ENCODE data around the gene RNF138. TPM values are rescaled to one million over a fixed set of nuclear protein-coding genes. Genes with fewer than 3 reads are reported as not detected.
"Not testable (repeated sequence)": the region's sequence is repeated elsewhere in the genome, so short reads cannot be mapped to it uniquely, and the experiment has no call there.

RNF138 gene
- total and polyA plus RNA-seq, 2 experiments from 2014 or later: 58.0 to 89.6 TPM

DNA sequence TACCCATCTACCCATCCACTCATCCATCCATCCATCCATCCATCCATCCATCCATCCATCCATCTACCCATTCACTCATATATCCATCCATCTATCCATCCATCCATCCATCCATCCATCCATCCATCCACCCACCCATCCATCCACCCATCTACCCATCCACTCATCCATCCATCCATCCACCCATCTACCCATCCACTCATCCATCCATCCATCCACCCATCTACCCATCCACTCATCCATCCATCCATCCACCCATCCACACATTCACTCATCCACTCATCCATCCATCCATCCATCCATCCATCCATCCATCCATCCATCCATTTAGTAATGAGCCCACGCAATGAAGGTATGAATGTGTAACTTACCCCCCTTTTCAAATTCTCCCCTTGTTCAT is 85.1 kb downstream of the RNF138 start:
- H3K27ac Mint-ChIP-seq; H3K79me2 ChIP-seq (replicated peaks; ENCODE audit: insufficient read depth); H3K4me1 ChIP-seq (ENCODE audit: insufficient read depth); H3K36me3 ChIP-seq (ENCODE audit: insufficient read depth); DNase-seq (ENCODE audit: low spot score); H3K4me3 Mint-ChIP-seq; H4K20me1 ChIP-seq (replicated peaks; ENCODE audit: insufficient read depth); ATAC-seq; H2AFZ ChIP-seq; H3K9me2 ChIP-seq (ENCODE audit: insufficient read depth); H3K4me1 Mint-ChIP-seq; H3K4me3 ChIP-seq; H3K27me3 ChIP-seq (ENCODE audit: insufficient read depth); H3K4me2 ChIP-seq; H3K27ac ChIP-seq (ENCODE audit: low read depth); H3K36me3 Mint-ChIP-seq (ENCODE audit: low read depth); H3F3A ChIP-seq (replicated peaks; ENCODE audit: low read depth); H3K27me3 Mint-ChIP-seq (ENCODE audit: insufficient read depth, low read depth, poor library complexity); H3K9me3 Mint-ChIP-seq: not testable (repeated sequence)

DNA sequence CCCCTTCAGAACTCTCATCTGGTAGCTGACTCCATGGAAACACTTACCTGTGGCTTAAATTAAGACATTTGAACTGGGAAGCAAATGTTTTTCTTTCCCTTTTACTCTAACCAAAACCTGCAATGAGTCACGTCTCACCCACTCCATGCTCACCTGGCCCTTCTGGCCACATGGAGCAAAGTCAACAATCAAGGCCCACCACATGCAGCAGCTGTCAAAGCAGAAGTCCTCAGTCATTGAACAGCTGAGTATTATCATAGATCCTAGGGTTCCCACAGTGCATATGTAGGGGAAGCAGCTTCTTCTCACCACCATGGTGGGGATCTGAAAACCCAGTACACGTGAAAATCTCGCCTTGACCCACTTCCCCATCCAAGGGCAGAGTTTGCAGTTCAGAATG is 85.9 kb downstream of the RNF138 start:
- Histone ChIP-seq H3K27ac (ENCODE audit: low read depth) (no peak overlapping the region), H3K4me3 (no peak overlapping the region), H3K4me2 (no peak overlapping the region), H3F3A (replicated peaks; ENCODE audit: low read depth) (no peaks in the 10 kb centered on the region), H3K4me1 (ENCODE audit: insufficient read depth) (no peaks in the 10 kb centered on the region), H3K9me2 (ENCODE audit: insufficient read depth) (no peaks in the 10 kb centered on the region), H3K36me3 (ENCODE audit: insufficient read depth) (no peaks in the 10 kb centered on the region), H3K79me2 (replicated peaks; ENCODE audit: insufficient read depth) (no peaks in the 10 kb centered on the region), H4K20me1 (replicated peaks; ENCODE audit: insufficient read depth) (no peaks in the 10 kb centered on the region), H2AFZ (no peak overlapping the region), H3K27me3 (ENCODE audit: insufficient read depth) (no peaks in the 10 kb centered on the region)
- no peak overlapping the region for H3K4me3 Mint-ChIP-seq
- DNase-seq (ENCODE audit: low spot score): no peak
- H3K36me3 Mint-ChIP-seq (ENCODE audit: low read depth): no peaks in the 10 kb centered on the region
- no peak for ATAC-seq
- H3K9me3 Mint-ChIP-seq: no peaks in the 10 kb centered on the region
- H3K27ac Mint-ChIP-seq: no peak overlapping the region
- H3K27me3 Mint-ChIP-seq (ENCODE audit: insufficient read depth, low read depth, poor library complexity): peaks cover 5% of the 10 kb centered on the region
- no peak for TF ChIP-seq EZH2phosphoT487 (IDR thresholded peaks at IDR 0.05; ENCODE audit: unreplicated experiment)
- no peak for TF ChIP-seq REST (IDR thresholded peaks at IDR 0.05; ENCODE audit: unreplicated experiment)
- H3K4me1 Mint-ChIP-seq: no peaks in the 10 kb centered on the region

Small RNA genes lying within 50 kb of the gene (small RNA-seq; reads per million reads assigned to genes)
- gene RNA5SP453 (ENCODE audit: low replicate concordance): not detected

Other genes with a start within 250 kb of the RNF138 start
- gene TRAPPC8, start 148.7 kb upstream of the RNF138 start, total RNA-seq (2014; rRNA removed; shearing (Covaris generic)): 45.5 and 66.2 TPM in 2 replicates
- 20.1 and 27.2 TPM in 2 replicates for gene TRAPPC8, start 148.7 kb upstream of the RNF138 start, polyA plus RNA-seq (2016; fragmentation: Nextera tagmentation; extraction: Ambion mirVana)
- 29.2 and 34.8 TPM in 2 replicates for gene RNF125, start 73.0 kb upstream of the RNF138 start, total RNA-seq (2014; rRNA removed; shearing (Covaris generic))
- 10.9 and 11.4 TPM in 2 replicates for gene RNF125, start 73.0 kb upstream of the RNF138 start, polyA plus RNA-seq (2016; fragmentation: Nextera tagmentation; extraction: Ambion mirVana)
- not detected in 2 replicates for gene MEP1B, start 98.2 kb downstream of the RNF138 start, total RNA-seq (2014; rRNA removed; shearing (Covaris generic))
- not detected in 2 replicates for gene MEP1B, start 98.2 kb downstream of the RNF138 start, polyA plus RNA-seq (2016; fragmentation: Nextera tagmentation; extraction: Ambion mirVana)

Data from GM23338 (cell line).